BJ (cell line): Measurements from ENCODE around the gene TSPAN18. TPM values are rescaled to one million over a fixed set of nuclear protein-coding genes. Genes with fewer than 3 reads are reported as not detected.

Experiments used
- CTCF ChIA-PET: fragments of 350-600 bp; formaldehyde crosslinking; extraction: SDS; loops from one replicate; lab custom pipeline; 2021; ENCODE audit warnings: antibody characterized with exemption, inconsistent platforms; lab: Yijun Ruan, JAX
- POLR2A ChIA-PET: fragments of 300-600 bp; sonication (Branson Sonifier 250); formaldehyde crosslinking; extraction: SDS; loops from one replicate; lab custom pipeline; 2021; ENCODE audit warnings: antibody characterized with exemption; lab: Charles Lee
- DNase-seq: peaks from one replicate; pipeline ENCODE4 v3.0.0-alpha.2; 2011; ENCODE audit warnings: low read depth
- H3K27me3 ChIP-seq: 2 replicates; pipeline ENCODE4 v1.6.0; 2011; ENCODE audit warnings: low read length; ENCODE audit not compliant: control insufficient read depth, insufficient read depth
- H3K36me3 ChIP-seq: 2 replicates; pipeline ENCODE4 v1.5.1; 2011; ENCODE audit warnings: low read length; ENCODE audit not compliant: control insufficient read depth, insufficient read depth
- H3K4me3 ChIP-seq: 2 replicates; pipeline ENCODE4 v1.5.1; 2011; ENCODE audit warnings: low read depth, mild to moderate bottlenecking, control low read depth, low read length
- CTCF ChIP-seq: IDR thresholded peaks from 2 replicates; pipeline ENCODE4 v1.5.1; 2011; ENCODE audit warnings: low read depth, mild to moderate bottlenecking, control low read depth, inconsistent platforms, low read length, moderate library complexity; ENCODE audit not compliant: insufficient read depth
- polyA plus RNA-seq: library from polyadenylated mRNA; depleted of rRNA; stranded (reverse); fragments of >200 nt; gene quantifications from 2 replicates; pipeline ENCODE4 v1.2.3, GENCODE V29; 2011

The TSPAN18 gene
- polyA plus RNA-seq, 1 experiment = 0.55 TPM

GRCh38 chr11:44911029-44911814 lies 184.5 kb downstream of the TSPAN18 start:
- 0 out of 2 replicates have a peak, but pooled peaks cover 2% of the 10 kb centered on the region for H3K27me3 ChIP-seq
- TF ChIP-seq CTCF = peak; percentile 79
- no peak overlapping the region for H3K4me3 ChIP-seq
- H3K36me3 ChIP-seq = no peaks in the 10 kb centered on the region
- ChIA-PET POLR2A (no interaction called here), CTCF (interaction anchor here (0.6 to 12.6 kb wide), 41 partner anchors 10 to 600 kb away, joined by 3 to 188 read pairs (median 4); no protein-coding TSS in a partner anchor)
- no peak for DNase-seq

GRCh38 chr11:44912270-44912987 lies 185.7 kb downstream of the TSPAN18 start:
- TF ChIP-seq CTCF = no peak
- Histone ChIP-seq H3K27me3 (peaks cover 2% of the 10 kb centered on the region; the same call in 1 of the 2 replicates), H3K4me3 (no peak overlapping the region), H3K36me3 (no peaks in the 10 kb centered on the region)
- CTCF ChIA-PET = interaction anchor here (1.3 to 12.6 kb wide), 9 partner anchors 12 to 421 kb away, joined by 3 to 188 read pairs (median 12); no protein-coding TSS in a partner anchor
- POLR2A ChIA-PET = no interaction called here
- DNase-seq = no peak

GRCh38 chr11:44913502-44913901 lies 186.7 kb downstream of the TSPAN18 start:
- H3K27me3 ChIP-seq = peaks cover 4% of the 10 kb centered on the region
- DNase-seq = no peak
- no peak overlapping the region for H3K4me3 ChIP-seq
- ChIA-PET CTCF (interaction anchor here (0.7 to 12.6 kb wide), 7 partner anchors 19 to 300 kb away, joined by 3 to 188 read pairs (median 3); no protein-coding TSS in a partner anchor), POLR2A (no interaction called here)
- H3K36me3 ChIP-seq = no peaks in the 10 kb centered on the region
- TF ChIP-seq CTCF = no peak

- H3K4me3 ChIP-seq = no peak overlapping the region
- ChIA-PET POLR2A (no interaction called here), CTCF (interaction anchor here (1.0 to 12.6 kb wide), 6 partner anchors 19 to 300 kb away, joined by 3 to 188 read pairs (median 3); no protein-coding TSS in a partner anchor)
- DNase-seq = no peak
- TF ChIP-seq CTCF = no peak
- no peaks in the 10 kb centered on the region for H3K36me3 ChIP-seq
- peaks cover 4% of the 10 kb centered on the region for H3K27me3 ChIP-seq
Measured at GRCh38 chr11:44914105-44914504, 187.3 kb downstream of the TSPAN18 start.

GRCh38 chr11:44915004-44915403 lies 188.2 kb downstream of the TSPAN18 start:
- TF ChIP-seq CTCF = no peak
- no peak for DNase-seq
- Histone ChIP-seq H3K4me3 (no peak overlapping the region), H3K36me3 (no peaks in the 10 kb centered on the region), H3K27me3 (peaks cover 4% of the 10 kb centered on the region)
- CTCF ChIA-PET = interaction anchor here (0.7 to 12.6 kb wide), 5 partner anchors 188 to 298 kb away, joined by 3 to 188 read pairs (median 3); no protein-coding TSS in a partner anchor
- POLR2A ChIA-PET = no interaction called here
